PC-3 (cell line): ENCODE results near the gene JAKMIP1. TPM values are rescaled to one million over a fixed set of nuclear protein-coding genes. Genes with fewer than 3 reads are reported as not detected.

ENCODE experiments used
- ATAC-seq: fragments of 200-7000 bp; cut with Tn5 transposase; 2 replicates; pipeline ENCODE4 v1.9.1; 2020; ENCODE audit warnings: mild to moderate bottlenecking, moderate library complexity
- BruUV-seq: library from RNA; stranded (reverse); fragments of 400-500 nt; replicated peaks from 2 replicates; lab custom pipeline; 2021; lab: Mats Ljungman, UMichigan
- CTCF ChIA-PET: fragments of 300-600 bp; sonication (Branson Sonifier 250); formaldehyde crosslinking; loops from one replicate; lab custom pipeline; 2022; ENCODE audit warnings: antibody characterized with exemption; lab: Charles Lee
- POLR2A ChIA-PET: fragments of 300-600 bp; sonication (Branson Sonifier 250); formaldehyde crosslinking; loops from one replicate; lab custom pipeline; 2022; ENCODE audit warnings: antibody characterized with exemption; ENCODE audit not compliant: unreplicated experiment; lab: Charles Lee
- DNase-seq: peaks from one replicate; pipeline ENCODE4 v3.0.0-alpha.2; 2015
- H2AFZ ChIP-seq: fragments of 300-600 bp; sonication (generic); 2 replicates; pipeline ENCODE4 v1.6.0; 2016; ENCODE audit warnings: antibody characterized with exemption, low read length
- H3F3A ChIP-seq: fragments of 300-600 bp; sonication (generic); one replicate; pipeline ENCODE4 v1.6.0; 2017; ENCODE audit warnings: antibody characterized with exemption, low read length, control low read depth, mild to moderate bottlenecking; ENCODE audit not compliant: unreplicated experiment
- H3K27ac ChIP-seq: fragments of 300-600 bp; sonication (generic); 2 replicates; pipeline ENCODE4 v1.5.1; 2016; ENCODE audit warnings: mild to moderate bottlenecking, low read length
- H3K27me3 ChIP-seq: fragments of 300-600 bp; sonication (generic); 2 replicates; pipeline ENCODE4 v1.6.1; 2016; ENCODE audit warnings: low read length, mixed read lengths
- H3K36me3 ChIP-seq: fragments of 300-600 bp; sonication (generic); 2 replicates; pipeline ENCODE4 v1.6.1; 2016; ENCODE audit warnings: low read depth, mixed run types, low read length, mixed read lengths
- H3K4me1 ChIP-seq: fragments of 300-600 bp; sonication (generic); 2 replicates; pipeline ENCODE4 v1.5.1; 2016; ENCODE audit warnings: low read length; ENCODE audit not compliant: insufficient read depth
- H3K4me2 ChIP-seq: fragments of 300-600 bp; sonication (generic); 2 replicates; pipeline ENCODE4 v1.6.0; 2016; ENCODE audit warnings: low read length
- H3K4me3 ChIP-seq: fragments of 300-600 bp; sonication (generic); 2 replicates; pipeline ENCODE4 v1.5.1; 2016; ENCODE audit warnings: mild to moderate bottlenecking, low read length, mixed read lengths
- H3K79me2 ChIP-seq: fragments of 300-600 bp; sonication (generic); 2 replicates; pipeline ENCODE4 v1.6.1; 2017; ENCODE audit warnings: low read length, mixed read lengths
- H3K9ac ChIP-seq: fragments of 300-600 bp; sonication (generic); 2 replicates; pipeline ENCODE4 v1.6.0; 2016; ENCODE audit warnings: mild to moderate bottlenecking, low read length
- H3K9me2 ChIP-seq: fragments of 300-600 bp; sonication (generic); replicated peaks from 2 replicates; pipeline ENCODE4 v1.6.1; 2016; ENCODE audit warnings: mixed run types, low read length, mixed read lengths
- H3K9me3 ChIP-seq: fragments of 300-600 bp; sonication (generic); 2 replicates; pipeline ENCODE4 v1.6.1; 2016; ENCODE audit warnings: low read length, mixed read lengths
- H4K20me1 ChIP-seq: fragments of 300-600 bp; sonication (generic); 2 replicates; pipeline ENCODE4 v1.6.1; 2016; ENCODE audit warnings: low read length, mixed read lengths
- CTCF ChIP-seq: fragments of 300-600 bp; sonication (generic); conservative IDR thresholded peaks from 2 replicates; pipeline ENCODE4 v1.5.1; 2017; ENCODE audit warnings: antibody characterized with exemption, low read depth, mild to moderate bottlenecking, low read length
- EZH2 ChIP-seq: fragments of 300-600 bp; sonication (generic); IDR thresholded peaks from one replicate; pipeline ENCODE4 v1.6.1; 2017; ENCODE audit warnings: antibody characterized with exemption, mild to moderate bottlenecking, low read length; ENCODE audit not compliant: unreplicated experiment
- EZH2phosphoT487 ChIP-seq: fragments of 300-600 bp; sonication (generic); IDR thresholded peaks from 2 replicates; pipeline ENCODE4 v1.6.1; 2018; ENCODE audit warnings: mild to moderate bottlenecking, antibody characterized with exemption, low read length, borderline replicate concordance
- intact Hi-C: fragments of 100-400 bp; cut with micrococcal nuclease; formaldehyde crosslinking; loops from 2 replicates; pipeline ENCODE4 v1.9.0; 2023
- total RNA-seq: library from RNA; depleted of rRNA; stranded (reverse); fragments of >200 nt; gene quantifications from 2 replicates; pipeline ENCODE4 v1.2.3, GENCODE V29; 2014

JAKMIP1 gene
- total RNA-seq, 1 experiment from 2014 or later, result 0.04 TPM

GRCh38 chr4:6087669-6088341 is 112.5 kb downstream of the JAKMIP1 start:
- no peak overlapping the region for H2AFZ ChIP-seq
- H4K20me1 ChIP-seq, result no peaks in the 10 kb centered on the region
- H3K79me2 ChIP-seq, result no peaks in the 10 kb centered on the region
- no peaks in the 10 kb centered on the region for H3K4me1 ChIP-seq
- H3K4me2 ChIP-seq, result no peak overlapping the region
- TF ChIP-seq EZH2phosphoT487 (no peak), EZH2 (no peak), CTCF (peak; percentile 65)
- DNase-seq, result peak; percentile 50
- no peaks in the 10 kb centered on the region for H3K9me2 ChIP-seq
- no peak overlapping the region for H3K27ac ChIP-seq
- no peaks in the 10 kb centered on the region for H3K27me3 ChIP-seq
- ChIA-PET CTCF (no interaction called here), POLR2A (no interaction called here)
- H3F3A ChIP-seq, result no peaks in the 10 kb centered on the region
- intact Hi-C loops, result no loop called here
- H3K36me3 ChIP-seq, result no peaks in the 10 kb centered on the region
- BruUV-seq, result no TSS peak
- H3K9me3 ChIP-seq, result no peaks in the 10 kb centered on the region
- no peak overlapping the region for H3K4me3 ChIP-seq
- no peak overlapping the region for H3K9ac ChIP-seq
- peak; percentile 46 for ATAC-seq

GRCh38 chr4:6086846-6087245 is 113.5 kb downstream of the JAKMIP1 start:
- Histone ChIP-seq H3K4me1 (no peaks in the 10 kb centered on the region), H3K4me2 (no peak overlapping the region), H3K36me3 (no peaks in the 10 kb centered on the region), H3K79me2 (no peaks in the 10 kb centered on the region), H3K9me2 (no peaks in the 10 kb centered on the region), H3K9ac (no peak overlapping the region), H3K27me3 (no peaks in the 10 kb centered on the region), H3K27ac (no peak overlapping the region), H4K20me1 (no peaks in the 10 kb centered on the region), H3F3A (no peaks in the 10 kb centered on the region), H2AFZ (no peak overlapping the region), H3K4me3 (no peak overlapping the region), H3K9me3 (no peaks in the 10 kb centered on the region)
- DNase-seq (no peak), ATAC-seq (no peak)
- TF ChIP-seq EZH2phosphoT487, result no peak
- no peak for TF ChIP-seq CTCF
- no peak for TF ChIP-seq EZH2
- intact Hi-C loops, result no loop called here
- ChIA-PET CTCF (no interaction called here), POLR2A (no interaction called here)
- no TSS peak for BruUV-seq
